NCI-H1930 (cell line): Measurements from ENCODE around the gene TBC1D24.
A peak's percentile ranks its signal among the peaks of the same experiment; 100 is the strongest.
"Not testable (repeated sequence)": the region's sequence is repeated elsewhere in the genome, so short reads cannot be mapped to it uniquely, and the experiment has no call there.

Experiments used
- DNase-seq, 2 experiments: peaks; one replicate each; lab custom pipeline; 2025; lab: John Stamatoyannopoulos, UW

The TBC1D24 gene

GRCh38 chr16:2532494-2533141 lies 57.7 kb downstream of the TBC1D24 start:
- peak; percentile 38 to 47 for DNase-seq

- DNase-seq, result not testable (repeated sequence)
These were observed 58.3 kb downstream of the TBC1D24 start for GRCh38 chr16:2533142-2533755.

GRCh38 chr16:2533912-2534311 lies 59.0 kb downstream of the TBC1D24 start:
- DNase-seq, result no peak

- not testable (repeated sequence) for DNase-seq
These were observed 59.4 kb downstream of the TBC1D24 start for GRCh38 chr16:2534335-2534734.

GRCh38 chr16:2535625-2536013 lies 60.7 kb downstream of the TBC1D24 start:
- DNase-seq, result no peak

GRCh38 chr16:2537451-2538379 lies 62.8 kb downstream of the TBC1D24 start, which contains the start of gene PDPK1:
TSS of gene PDPK1 (plus strand) at chr16:2538021. CDS start at chr16:2538113, 92 bp downstream.
- DNase-seq, result peak; percentile 93 to 97

GRCh38 chr16:2539192-2539844 lies 64.4 kb downstream of the TBC1D24 start:
- DNase-seq, result not testable (repeated sequence)

GRCh38 chr16:2539845-2540458 lies 65.0 kb downstream of the TBC1D24 start:
- DNase-seq, result not testable (repeated sequence)

GRCh38 chr16:2540912-2541311 lies 66.0 kb downstream of the TBC1D24 start:
- DNase-seq, result not testable (repeated sequence)

- not testable (repeated sequence) for DNase-seq
These were observed 66.5 kb downstream of the TBC1D24 start for GRCh38 chr16:2541409-2541808.

- DNase-seq, result not testable (repeated sequence)
These were observed 68.8 kb downstream of the TBC1D24 start for GRCh38 chr16:2543771-2544170.

GRCh38 chr16:2550283-2550878 lies 75.5 kb downstream of the TBC1D24 start:
- DNase-seq, result not testable (repeated sequence)

- DNase-seq, result not testable (repeated sequence)
These were observed 76.5 kb downstream of the TBC1D24 start for GRCh38 chr16:2551420-2551889.

- DNase-seq, result not testable (repeated sequence)
These were observed 79.9 kb downstream of the TBC1D24 start for GRCh38 chr16:2554709-2555425.
